ES-I3 (cell line): ENCODE results near the gene RRP1.

Experiments
- H3K36me3 ChIP-seq: 2 replicates; pipeline ENCODE4 v1.6.1; 2013; ENCODE audit warnings: mild to moderate bottlenecking, low read length, control low read depth, moderate library complexity; ENCODE audit not compliant: insufficient read depth
- H3K4me1 ChIP-seq: 2 replicates; pipeline ENCODE4 v1.6.1; 2013; ENCODE audit warnings: mild to moderate bottlenecking, control low read depth, low read length; ENCODE audit not compliant: insufficient read depth
- H3K9ac ChIP-seq: 2 replicates; pipeline ENCODE4 v1.6.1; 2013; ENCODE audit warnings: low read depth, mild to moderate bottlenecking, low read length, moderate library complexity
- H3K9me3 ChIP-seq: 2 replicates; pipeline ENCODE4 v1.6.1; 2013; ENCODE audit warnings: mild to moderate bottlenecking, low read length, moderate library complexity; ENCODE audit not compliant: control insufficient read depth, insufficient read depth

Gene RRP1

DNA sequence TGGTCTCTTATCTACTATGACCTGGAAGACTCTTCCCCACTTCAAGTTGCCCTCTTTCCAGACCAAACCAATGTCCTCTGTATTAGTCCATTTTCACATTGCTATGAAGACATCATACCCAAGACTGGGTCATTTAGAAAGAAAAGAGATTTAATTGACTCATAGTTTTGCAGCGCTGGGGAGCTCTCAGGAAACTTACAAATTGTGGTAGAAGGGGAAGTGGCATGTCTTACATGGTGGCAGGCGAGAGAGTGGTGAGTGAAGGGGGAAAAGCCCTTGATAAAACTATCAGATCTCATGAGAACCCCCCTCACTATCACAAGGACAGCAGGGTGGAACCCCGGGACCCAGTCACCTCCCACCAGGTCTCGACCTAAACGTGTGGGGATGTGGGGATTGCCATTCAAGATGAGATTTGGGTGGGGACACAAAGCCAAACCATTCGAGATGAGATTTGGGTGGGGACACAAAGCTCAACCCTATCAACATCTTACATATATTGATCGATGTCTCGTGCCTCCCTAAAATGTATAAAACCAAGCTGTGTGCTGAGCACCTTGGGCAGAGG, 61.4 kb downstream of the RRP1 start:
- Histone ChIP-seq H3K9ac (no peak overlapping the region), H3K36me3 (no peaks in the 10 kb centered on the region), H3K4me1 (no peaks in the 10 kb centered on the region), H3K9me3 (0 out of 2 replicates have a peak, but pooled peaks cover 5% of the 10 kb centered on the region)

DNA sequence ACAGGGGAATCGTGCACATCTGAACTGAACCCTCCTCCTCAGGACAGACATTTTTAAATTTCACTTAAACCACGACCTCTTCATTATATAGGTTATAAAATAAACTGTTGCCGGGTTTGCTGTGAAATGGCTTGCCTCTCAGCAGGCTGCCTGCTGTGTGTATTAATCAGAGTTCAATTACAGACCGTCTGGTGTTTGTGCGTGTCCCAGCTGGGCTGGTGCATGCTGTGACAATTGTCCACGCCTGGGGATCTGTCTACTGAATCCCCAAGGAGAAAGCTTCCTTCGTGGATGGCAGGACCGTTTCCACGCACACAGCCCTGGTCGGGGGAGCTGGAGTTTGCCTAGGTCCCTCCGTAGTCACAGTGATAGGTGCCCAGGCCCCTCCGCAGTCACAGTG, 62.2 kb downstream of the RRP1 start:
- Histone ChIP-seq H3K9me3 (0 out of 2 replicates have a peak, but pooled peaks cover 5% of the 10 kb centered on the region), H3K9ac (no peak overlapping the region), H3K4me1 (no peaks in the 10 kb centered on the region), H3K36me3 (no peaks in the 10 kb centered on the region)

DNA sequence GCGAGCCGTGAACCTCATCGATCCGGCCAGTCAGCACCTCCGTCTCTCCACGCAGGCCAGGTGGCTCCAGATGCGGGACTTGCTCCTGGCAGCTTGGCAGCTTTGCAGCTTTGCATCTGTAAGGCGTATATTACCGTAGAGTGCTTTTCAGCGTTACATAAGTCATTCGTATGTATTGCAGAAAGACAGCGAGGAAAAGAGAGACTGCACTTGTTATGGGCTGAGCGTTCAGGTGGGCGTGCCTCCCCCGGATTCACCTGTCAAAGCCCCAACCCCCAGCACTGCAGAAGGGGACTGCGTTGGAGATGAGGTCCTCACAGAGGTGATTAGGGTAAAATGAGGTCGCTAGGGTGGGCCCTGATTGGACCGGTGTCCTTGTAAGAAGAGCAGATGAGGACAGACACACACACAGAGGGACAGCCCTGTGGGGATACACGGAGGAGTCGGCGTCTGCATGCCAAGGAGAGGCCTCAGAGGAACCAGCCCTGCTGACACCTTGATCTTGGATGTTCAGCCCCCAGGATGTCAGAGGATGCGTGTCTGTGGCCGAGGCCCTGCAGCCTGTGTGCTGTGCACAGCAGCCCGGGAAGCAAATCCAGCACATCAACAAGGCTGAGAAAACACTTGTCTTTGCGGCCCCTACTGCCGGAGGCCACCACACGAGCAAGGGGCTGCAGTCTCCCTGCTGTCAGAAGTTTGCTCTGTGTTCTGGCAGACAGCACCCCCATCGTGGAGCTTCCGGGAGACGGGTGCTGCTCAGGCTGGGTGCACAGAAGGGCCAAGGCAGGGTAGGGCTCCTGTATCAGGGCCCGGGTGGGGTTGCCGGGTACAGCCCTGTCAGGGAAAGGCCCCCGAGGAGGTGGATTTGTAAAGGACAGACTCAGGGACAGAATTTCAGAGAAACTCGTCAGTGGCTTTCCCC, 64.7 kb downstream of the RRP1 start:
- no peaks in the 10 kb centered on the region for H3K4me1 ChIP-seq
- no peak overlapping the region for H3K9ac ChIP-seq
- no peaks in the 10 kb centered on the region for H3K36me3 ChIP-seq

More for the DNA sequence above, 64.7 kb downstream of the RRP1 start:
- 0 out of 2 replicates have a peak, but pooled peaks cover 5% of the 10 kb centered on the region for H3K9me3 ChIP-seq
